ENCODE measurements around the gene KIFC1.

KIFC1 gene

GRCh38 chr6:33434961-33435360 is 43.3 kb downstream of the KIFC1 start:
- no peak for TF ChIP-seq ZFX (IDR thresholded peaks at IDR 0.05)
- no peak for TF ChIP-seq CTCF (conservative IDR thresholded peaks at IDR 0.05)
- H3K27ac ChIP-seq: no peak overlapping the region

GRCh38 chr6:33437666-33438065 is 46.0 kb downstream of the KIFC1 start:
- no peak overlapping the region for H3K27ac ChIP-seq
- TF ChIP-seq CTCF (conservative IDR thresholded peaks at IDR 0.05) (no peak), ZFX (IDR thresholded peaks at IDR 0.05) (no peak)

GRCh38 chr6:33438978-33439594 is 47.5 kb downstream of the KIFC1 start:
- TF ChIP-seq ZFX (IDR thresholded peaks at IDR 0.05): no peak
- TF ChIP-seq CTCF (conservative IDR thresholded peaks at IDR 0.05): no peak
- H3K27ac ChIP-seq: no peak overlapping the region

GRCh38 chr6:33439956-33440648 is 48.5 kb downstream of the KIFC1 start:
- H3K27ac ChIP-seq: no peak overlapping the region
- TF ChIP-seq CTCF (conservative IDR thresholded peaks at IDR 0.05): no peak
- no peak for TF ChIP-seq ZFX (IDR thresholded peaks at IDR 0.05)

- no peak overlapping the region for H3K27ac ChIP-seq
- TF ChIP-seq CTCF (conservative IDR thresholded peaks at IDR 0.05) (no peak), ZFX (IDR thresholded peaks at IDR 0.05) (no peak)
Measured at GRCh38 chr6:33440649-33441309, 49.2 kb downstream of the KIFC1 start.

GRCh38 chr6:33441457-33441856 is 49.8 kb downstream of the KIFC1 start:
- H3K27ac ChIP-seq: no peak overlapping the region
- TF ChIP-seq CTCF (conservative IDR thresholded peaks at IDR 0.05): no peak

- no peak overlapping the region for H3K27ac ChIP-seq
- TF ChIP-seq CTCF (conservative IDR thresholded peaks at IDR 0.05) (no peak), ZFX (IDR thresholded peaks at IDR 0.05) (no peak)
Measured at GRCh38 chr6:33442283-33442682, 50.7 kb downstream of the KIFC1 start.
